Stimulated activated CD4-positive, alpha-beta T cell treated with anti-CD3 and anti-CD28 coated beads, Interleukin-12 subunit alpha, Interleukin-12 subunit beta, amount 100 ng/mL, for 48 hours (primary cell): ENCODE results near the gene PATL1.
"Not testable (repeated sequence)": the region's sequence is repeated elsewhere in the genome, so short reads cannot be mapped to it uniquely, and the experiment has no call there.

Experiments
- DNase-seq, 3 donors: peaks; one replicate each; pipeline ENCODE4 v3.0.0-alpha.2; 2020; ENCODE audit warnings: low read depth in 2 of 3, low spot score in 1 of 3

Gene PATL1

GRCh38 chr11:59676205-59676604 is 7.4 kb upstream of the PATL1 start:
- DNase-seq, result no peak

DNA sequence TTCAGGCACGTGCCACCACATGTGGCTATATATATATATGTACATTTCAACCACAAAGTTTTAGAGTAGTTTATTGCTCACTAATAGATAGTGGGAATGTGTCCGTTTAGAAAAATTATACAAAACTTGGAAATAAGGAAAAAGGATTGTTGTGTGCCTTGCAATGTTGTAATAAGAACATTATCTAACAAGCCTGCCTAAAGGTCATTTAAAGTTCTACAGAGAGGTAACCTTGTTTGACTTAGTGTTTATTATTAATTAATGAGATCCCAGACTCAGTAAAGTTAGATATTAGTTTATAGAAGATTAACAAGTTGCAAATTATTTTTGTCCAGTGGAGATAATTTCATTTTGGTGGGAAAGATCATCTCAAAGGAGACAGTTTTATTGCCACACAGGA is 5.5 kb upstream of the PATL1 start:
- no peak for DNase-seq

- no peak for DNase-seq
Observed at GRCh38 chr11:59673291-59673690, 4.5 kb upstream of the PATL1 start.

- no peak for DNase-seq
Observed at GRCh38 chr11:59671471-59671870, 2.6 kb upstream of the PATL1 start.

DNA sequence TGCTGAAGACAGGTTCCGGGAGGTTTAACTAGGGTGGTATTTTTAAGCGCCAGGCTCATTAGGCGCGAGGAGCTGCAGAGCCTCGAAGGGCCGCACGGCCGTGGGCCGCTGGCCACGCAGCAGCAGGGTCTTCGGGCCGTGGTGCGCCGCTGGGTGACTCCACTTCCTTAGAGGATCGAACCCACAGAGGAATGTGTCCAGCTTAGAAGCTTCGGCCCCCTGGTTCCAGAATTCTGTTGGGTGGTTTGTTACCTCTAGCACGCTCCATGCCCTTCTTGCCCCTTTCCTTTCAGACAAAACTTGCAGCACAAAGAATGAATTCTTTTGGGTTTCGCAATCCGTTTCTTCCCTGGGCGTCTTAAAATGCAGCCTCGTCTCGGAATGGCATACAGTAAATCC is 773 bp upstream of the PATL1 start:
- DNase-seq, result peak in 1 of 3 donors; percentile 16

DNA sequence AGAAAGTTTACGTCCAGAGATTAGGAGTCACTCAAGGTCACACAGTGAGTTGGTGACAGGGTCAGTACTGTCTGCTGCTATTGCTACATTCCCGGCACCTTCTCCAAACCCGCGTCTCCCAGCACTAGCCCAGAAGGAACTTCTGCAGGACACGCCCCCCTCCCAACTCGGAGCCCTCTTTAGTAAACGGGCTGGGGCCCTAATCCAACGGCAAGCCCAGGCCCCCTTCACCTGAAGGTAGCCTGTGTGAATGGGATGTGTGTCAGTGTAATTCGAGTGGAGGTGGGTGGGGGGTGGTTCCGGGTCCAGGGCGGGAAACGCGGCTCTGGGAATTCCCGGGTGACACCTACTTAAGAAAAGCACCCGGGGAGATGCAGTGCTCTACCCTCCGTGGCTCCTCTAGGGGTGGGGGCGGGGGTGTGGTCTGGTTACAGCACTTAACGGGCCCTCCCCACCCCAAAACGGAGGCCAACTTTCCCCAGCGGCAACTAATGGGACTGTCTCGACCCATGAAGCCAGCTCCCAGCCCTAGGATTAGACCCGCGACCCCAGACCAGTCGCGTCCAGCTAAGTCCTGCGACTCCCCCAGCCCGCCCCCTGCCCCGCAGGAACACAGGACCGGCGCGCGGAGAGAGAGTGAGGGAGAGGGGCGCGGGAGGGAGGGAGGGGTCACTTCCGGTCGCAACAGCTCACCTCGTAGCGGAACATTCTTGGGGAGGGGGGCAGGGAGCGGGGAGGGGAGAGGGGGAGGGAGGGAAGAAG is 468 bp downstream of the PATL1 start:
- peak; percentile 34 to 69 (median 52) for DNase-seq

GRCh38 chr11:59667812-59668187 is 1.0 kb downstream of the PATL1 start:
- DNase-seq, result no peak

DNA sequence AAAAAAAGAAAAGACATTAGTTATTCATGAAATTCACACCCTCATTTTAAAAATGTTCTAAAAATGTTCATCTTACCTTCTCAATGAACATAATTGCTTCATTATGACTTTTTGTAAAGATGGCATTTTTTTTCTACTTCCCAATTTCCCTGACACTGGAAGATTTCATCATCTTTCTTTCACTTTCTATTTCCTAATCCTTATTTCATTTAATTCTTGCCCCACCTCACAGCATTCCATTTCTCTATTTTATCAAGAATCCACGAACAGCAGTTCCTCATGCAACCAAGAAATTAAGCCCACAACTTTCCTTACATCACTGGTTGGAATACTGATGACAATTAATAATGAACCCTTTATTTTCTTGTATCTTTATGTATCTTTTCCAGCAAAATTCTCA is 1.9 kb downstream of the PATL1 start:
- DNase-seq, result no peak

DNA sequence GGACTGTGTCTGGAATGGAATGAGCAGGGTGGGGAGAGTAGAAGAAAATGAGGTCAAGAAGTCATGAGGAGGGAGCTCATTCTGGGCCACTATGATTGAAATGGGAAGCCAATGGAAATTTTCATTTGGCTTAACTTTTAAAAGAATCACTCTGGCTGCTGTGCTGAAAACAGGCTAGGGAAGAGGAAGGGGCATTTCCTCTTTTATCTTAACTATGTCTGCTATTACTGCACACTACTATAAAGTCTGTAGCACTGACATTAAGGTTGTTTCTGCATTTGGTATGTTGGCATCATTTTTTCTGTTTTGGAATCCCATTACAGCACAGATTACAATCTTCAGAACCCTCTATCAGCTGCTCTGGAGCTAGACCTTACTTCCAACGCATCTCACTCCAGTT is 8.2 kb downstream of the PATL1 start:
- no peak for DNase-seq

DNA sequence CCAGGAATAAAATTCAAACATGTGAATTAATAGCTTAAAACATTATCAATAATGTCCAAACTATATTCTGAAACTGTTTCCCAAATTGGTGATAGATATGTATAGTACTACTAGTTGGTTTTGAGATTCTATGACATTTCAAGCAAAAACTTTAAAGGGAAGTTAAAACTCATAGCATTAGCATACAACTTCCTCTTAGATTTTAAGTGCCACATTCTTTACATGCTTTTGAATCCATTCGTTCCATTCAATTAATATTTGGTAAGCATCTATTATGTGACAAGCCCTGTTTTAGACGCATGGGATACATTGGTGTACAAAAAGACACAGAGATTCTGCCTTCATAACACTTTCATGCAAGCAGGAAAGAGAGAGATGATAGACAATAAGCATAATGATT is 8.9 kb downstream of the PATL1 start:
- DNase-seq, result no peak

GRCh38 chr11:59658036-59658435 is 10.8 kb downstream of the PATL1 start:
- no peak for DNase-seq

GRCh38 chr11:59654893-59655292 is 13.9 kb downstream of the PATL1 start:
- DNase-seq, result no peak

DNA sequence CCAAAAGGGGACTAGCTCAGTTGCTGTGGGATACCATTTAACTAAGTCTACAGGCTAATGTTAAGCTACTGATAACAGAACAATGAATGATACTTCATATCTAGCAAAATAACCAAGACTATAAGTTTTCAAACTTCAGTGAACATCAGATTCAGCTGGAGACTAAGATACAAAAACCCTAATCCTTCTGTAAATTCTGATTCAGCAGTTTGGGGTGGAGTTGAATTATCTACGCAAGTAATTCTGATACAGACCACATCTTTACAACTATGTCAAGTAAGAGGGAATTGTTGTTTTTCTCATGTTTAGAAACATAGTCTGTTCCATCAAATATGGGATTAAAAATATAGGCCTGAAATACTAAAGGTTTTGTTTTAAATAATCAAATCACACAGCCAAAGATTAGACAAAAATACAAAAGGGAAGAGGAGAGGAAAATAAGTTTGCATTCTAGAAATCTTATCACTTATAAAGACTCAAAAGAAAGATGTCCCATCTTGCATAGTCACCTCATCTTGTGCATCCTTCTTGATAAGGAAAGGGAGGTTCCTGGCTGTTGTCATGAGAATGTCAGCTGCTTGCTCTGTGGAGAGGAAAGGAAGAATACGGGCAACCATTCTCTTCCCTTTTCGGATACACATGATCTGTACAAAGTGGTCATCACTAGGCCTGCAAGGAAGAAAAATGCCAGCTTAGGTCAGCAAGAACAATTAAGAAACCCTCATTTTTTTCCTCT is 21.4 kb downstream of the PATL1 start:
- no peak for DNase-seq

DNA sequence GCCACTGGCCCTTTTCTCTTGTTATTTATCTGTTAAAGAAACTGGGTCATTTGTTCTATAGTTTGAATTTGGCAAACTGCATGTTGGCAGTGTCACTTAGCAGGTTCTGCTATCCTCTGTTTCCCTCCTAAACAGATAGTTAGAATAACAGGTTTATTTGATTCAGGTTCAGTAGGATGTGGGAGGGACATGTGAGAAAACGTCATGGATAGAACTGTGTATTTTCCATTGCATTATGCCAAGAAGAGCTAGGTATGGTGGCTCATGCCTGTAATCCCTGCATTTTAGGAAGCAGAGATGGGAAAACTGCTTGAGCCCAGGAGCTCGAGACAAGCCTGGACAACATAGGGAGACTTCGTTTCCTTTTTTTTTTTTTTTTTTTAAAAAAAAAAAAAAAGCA is 24.3 kb downstream of the PATL1 start:
- no peak for DNase-seq

GRCh38 chr11:59643390-59643789 is 25.4 kb downstream of the PATL1 start:
- DNase-seq, result no peak

- DNase-seq, result no peak
Observed at GRCh38 chr11:59641156-59641555, 27.7 kb downstream of the PATL1 start.

GRCh38 chr11:59630493-59630892 is 38.3 kb downstream of the PATL1 start:
- DNase-seq, result no peak

GRCh38 chr11:59629996-59630395 is 38.8 kb downstream of the PATL1 start:
- no peak for DNase-seq

GRCh38 chr11:59626969-59627368 is 41.9 kb downstream of the PATL1 start:
- not testable (repeated sequence) for DNase-seq

DNA sequence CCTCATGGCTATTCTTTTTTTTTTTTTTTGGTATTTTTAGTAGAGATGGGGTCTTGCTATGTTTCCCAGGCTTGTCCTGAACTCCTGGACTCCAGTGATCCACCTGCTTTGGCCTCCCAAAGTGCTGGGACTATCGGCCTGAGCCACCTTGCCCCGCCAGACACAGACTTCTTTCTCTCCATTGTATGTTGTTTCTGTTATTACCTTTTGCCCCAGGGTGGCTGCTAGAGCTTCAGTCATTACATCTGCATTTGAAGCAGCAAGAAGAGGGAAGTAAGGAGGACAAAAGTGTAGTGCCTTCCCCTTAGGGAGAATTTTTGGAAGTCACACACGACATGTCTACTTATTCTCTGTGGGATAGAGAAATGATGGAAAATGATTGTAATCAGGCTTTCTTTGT is 43.1 kb downstream of the PATL1 start:
- DNase-seq, result no peak

GRCh38 chr11:59617876-59618275 is 51.0 kb downstream of the PATL1 start:
- DNase-seq, result no peak

- DNase-seq, result peak in 1 of 3 donors; percentile 95
Observed at GRCh38 chr11:59616396-59616982, 52.3 kb downstream of the PATL1 start.
